Osteoblast (primary cell): ENCODE measurements around the gene MAP1LC3C. TPM values are rescaled to one million over a fixed set of nuclear protein-coding genes. Genes with fewer than 3 reads are reported as not detected.

ENCODE experiments used
- DNase-seq: peaks from one replicate; pipeline ENCODE4 v3.0.0; 2011; ENCODE audit warnings: low spot score, mixed read lengths; ENCODE audit not compliant: insufficient read length; ENCODE audit errors: missing footprints
- H2AFZ ChIP-seq: 2 replicates; pipeline ENCODE4 v1.6.0; 2011; ENCODE audit warnings: mild to moderate bottlenecking, low read length
- H3K27ac ChIP-seq: 2 replicates; pipeline ENCODE4 v1.5.1; 2011; ENCODE audit warnings: mild to moderate bottlenecking, low read depth, low read length, moderate library complexity
- H3K27me3 ChIP-seq: 2 replicates; pipeline ENCODE4 v1.6.0; 2012; ENCODE audit warnings: mild to moderate bottlenecking, control low read depth, inconsistent platforms, low read length, moderate library complexity; ENCODE audit not compliant: insufficient read depth
- H3K36me3 ChIP-seq: 2 replicates; pipeline ENCODE4 v1.5.1; 2011; ENCODE audit warnings: mild to moderate bottlenecking, low read length, control low read depth, moderate library complexity; ENCODE audit not compliant: insufficient read depth
- H3K4me1 ChIP-seq: 2 replicates; pipeline ENCODE4 v1.5.1; 2011; ENCODE audit warnings: mild to moderate bottlenecking, low read length, control low read depth, moderate library complexity; ENCODE audit not compliant: insufficient read depth
- H3K4me2 ChIP-seq: 2 replicates; pipeline ENCODE4 v1.6.0; 2011; ENCODE audit warnings: mild to moderate bottlenecking, low read length; ENCODE audit not compliant: insufficient read depth
- H3K4me3 ChIP-seq: fragments of 200-600 bp; sonication (generic); 3 replicates; pipeline ENCODE4 v1.5.1; 2012; ENCODE audit warnings: mild to moderate bottlenecking, low read length, inconsistent platforms; ENCODE audit not compliant: insufficient read depth
- H3K79me2 ChIP-seq: 2 replicates; pipeline ENCODE4 v1.6.0; 2012; ENCODE audit warnings: mild to moderate bottlenecking, low read length, control low read depth, inconsistent platforms; ENCODE audit not compliant: insufficient read depth
- H3K9me3 ChIP-seq: 2 replicates; pipeline ENCODE4 v1.5.1; 2011; ENCODE audit warnings: low read depth, low read length, control low read depth
- H4K20me1 ChIP-seq: 2 replicates; pipeline ENCODE4 v1.6.0; 2012; ENCODE audit warnings: mild to moderate bottlenecking, low read length, control low read depth; ENCODE audit not compliant: insufficient read depth
- total RNA-seq: library from RNA; depleted of rRNA; stranded (reverse); fragments of >200 nt; gene quantifications from 2 replicates; pipeline ENCODE4 v1.2.3, GENCODE V29; 2012
- TF ChIP-seq, protein P1 (sequence below): IDR thresholded peaks from 2 replicates; pipeline ENCODE4 v1.5.1; 2011; ENCODE audit warnings: mild to moderate bottlenecking, low read depth, low read length, moderate library complexity; ENCODE audit errors: extremely low read depth

Gene MAP1LC3C
- total RNA-seq, 1 donor, result under 0.01 TPM

DNA sequence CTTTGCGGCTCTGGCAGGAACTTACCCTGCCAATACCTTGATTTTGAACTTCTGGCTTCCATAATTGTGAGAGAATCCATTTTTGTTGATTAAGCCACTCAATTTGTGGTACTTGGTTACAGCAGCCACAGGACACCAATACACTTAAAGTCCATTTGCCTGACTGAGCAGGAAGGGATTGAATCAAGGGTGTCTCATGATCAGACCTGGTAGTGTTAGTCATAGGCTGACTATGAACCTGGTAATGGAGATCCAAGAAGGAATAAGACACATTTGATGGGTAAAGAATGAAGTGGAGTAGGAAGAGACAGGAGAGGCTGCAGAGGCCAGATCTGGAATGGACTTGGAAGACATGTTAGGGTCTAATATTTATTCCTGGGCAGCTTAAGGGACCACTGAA, 31.2 kb upstream of the MAP1LC3C start:
- no peaks in the 10 kb centered on the region for H3K27me3 ChIP-seq
- no peaks in the 10 kb centered on the region for H3K36me3 ChIP-seq
- no peaks in the 10 kb centered on the region for H3K4me1 ChIP-seq
- TF ChIP-seq, protein P1, sequence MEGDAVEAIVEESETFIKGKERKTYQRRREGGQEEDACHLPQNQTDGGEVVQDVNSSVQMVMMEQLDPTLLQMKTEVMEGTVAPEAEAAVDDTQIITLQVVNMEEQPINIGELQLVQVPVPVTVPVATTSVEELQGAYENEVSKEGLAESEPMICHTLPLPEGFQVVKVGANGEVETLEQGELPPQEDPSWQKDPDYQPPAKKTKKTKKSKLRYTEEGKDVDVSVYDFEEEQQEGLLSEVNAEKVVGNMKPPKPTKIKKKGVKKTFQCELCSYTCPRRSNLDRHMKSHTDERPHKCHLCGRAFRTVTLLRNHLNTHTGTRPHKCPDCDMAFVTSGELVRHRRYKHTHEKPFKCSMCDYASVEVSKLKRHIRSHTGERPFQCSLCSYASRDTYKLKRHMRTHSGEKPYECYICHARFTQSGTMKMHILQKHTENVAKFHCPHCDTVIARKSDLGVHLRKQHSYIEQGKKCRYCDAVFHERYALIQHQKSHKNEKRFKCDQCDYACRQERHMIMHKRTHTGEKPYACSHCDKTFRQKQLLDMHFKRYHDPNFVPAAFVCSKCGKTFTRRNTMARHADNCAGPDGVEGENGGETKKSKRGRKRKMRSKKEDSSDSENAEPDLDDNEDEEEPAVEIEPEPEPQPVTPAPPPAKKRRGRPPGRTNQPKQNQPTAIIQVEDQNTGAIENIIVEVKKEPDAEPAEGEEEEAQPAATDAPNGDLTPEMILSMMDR, result no peak
- no peak for DNase-seq
- no peak overlapping the region for H2AFZ ChIP-seq
- no peak overlapping the region for H3K27ac ChIP-seq
- H4K20me1 ChIP-seq, result no peaks in the 10 kb centered on the region
- no peak overlapping the region for H3K4me3 ChIP-seq
- H3K79me2 ChIP-seq, result no peaks in the 10 kb centered on the region
- H3K4me2 ChIP-seq, result no peak overlapping the region
- H3K9me3 ChIP-seq, result no peaks in the 10 kb centered on the region

DNA sequence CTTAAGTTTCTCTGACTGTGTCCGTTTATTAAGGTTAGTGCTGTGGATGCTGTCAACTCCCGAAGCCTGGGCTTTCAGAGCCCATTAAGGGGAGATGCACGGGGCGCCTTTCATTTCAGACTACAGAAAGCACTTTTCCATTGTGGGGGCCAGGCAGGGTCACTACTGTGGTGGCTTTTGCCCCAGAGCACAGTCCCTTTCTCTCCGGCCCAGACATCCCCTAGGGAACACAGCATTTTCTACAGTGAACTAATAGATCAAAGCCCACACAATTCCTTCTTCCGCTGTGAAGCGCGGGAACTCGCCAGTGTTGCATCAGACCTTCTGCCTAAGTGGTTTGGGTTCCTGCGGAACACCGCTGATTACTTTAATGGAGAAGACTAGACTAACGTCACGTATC, 26.8 kb upstream of the MAP1LC3C start:
- Histone ChIP-seq H3K79me2 (no peaks in the 10 kb centered on the region), H3K4me3 (no peak overlapping the region), H3K9me3 (no peaks in the 10 kb centered on the region), H2AFZ (no peak overlapping the region), H3K27ac (no peak overlapping the region), H4K20me1 (no peaks in the 10 kb centered on the region), H3K4me1 (no peaks in the 10 kb centered on the region), H3K27me3 (no peaks in the 10 kb centered on the region), H3K36me3 (no peaks in the 10 kb centered on the region), H3K4me2 (no peak overlapping the region)
- TF ChIP-seq, protein P1, result no peak
- no peak for DNase-seq

DNA sequence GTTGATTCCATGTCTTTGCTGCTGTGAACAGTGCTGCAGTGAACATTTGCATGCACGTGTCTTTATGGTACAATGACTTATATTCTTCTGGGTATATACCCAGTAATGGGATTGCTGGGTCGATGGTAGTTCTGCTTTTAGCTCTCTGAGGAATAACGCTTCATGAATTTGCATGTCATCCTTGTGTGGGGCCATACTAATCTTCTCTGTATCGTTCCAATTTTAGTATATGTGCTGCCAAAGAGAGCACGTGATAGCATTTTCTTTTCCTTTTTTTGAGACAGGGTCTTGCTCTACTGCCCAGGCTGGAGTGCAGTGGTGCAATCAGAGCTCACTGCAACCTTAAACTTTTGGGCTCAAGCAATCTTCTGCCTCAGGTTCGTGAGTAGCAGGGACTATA, 24.9 kb upstream of the MAP1LC3C start:
- no peak overlapping the region for H3K27ac ChIP-seq
- no peaks in the 10 kb centered on the region for H3K79me2 ChIP-seq
- no peaks in the 10 kb centered on the region for H3K4me1 ChIP-seq
- H3K4me3 ChIP-seq, result no peak overlapping the region
- H4K20me1 ChIP-seq, result no peaks in the 10 kb centered on the region
- H3K27me3 ChIP-seq, result no peaks in the 10 kb centered on the region
- no peak overlapping the region for H2AFZ ChIP-seq
- no peaks in the 10 kb centered on the region for H3K36me3 ChIP-seq
- H3K9me3 ChIP-seq, result no peaks in the 10 kb centered on the region
- H3K4me2 ChIP-seq, result no peak overlapping the region
- no peak for DNase-seq
- TF ChIP-seq, protein P1, result no peak

DNA sequence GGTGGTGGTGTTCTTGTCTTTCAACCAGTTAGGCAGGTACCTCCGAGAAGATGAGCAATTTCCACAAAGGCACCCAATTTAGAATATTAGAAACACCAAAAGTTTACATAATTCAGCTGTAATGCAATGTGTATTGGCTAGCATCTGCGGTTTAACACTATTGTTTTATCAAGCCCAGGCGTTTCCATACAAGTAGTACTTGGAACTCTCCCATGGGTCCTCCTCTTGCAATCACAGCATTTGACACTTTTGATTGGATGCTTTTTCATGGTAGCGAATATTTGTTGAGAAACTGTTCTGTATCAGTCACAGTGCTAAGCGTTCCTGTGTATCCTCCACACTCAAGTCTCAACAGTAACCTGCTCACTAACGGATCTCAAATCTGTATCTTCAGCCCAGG, 20.1 kb upstream of the MAP1LC3C start:
- no peaks in the 10 kb centered on the region for H4K20me1 ChIP-seq
- TF ChIP-seq, protein P1, result no peak
- no peaks in the 10 kb centered on the region for H3K79me2 ChIP-seq
- no peak for DNase-seq
- H3K9me3 ChIP-seq, result no peaks in the 10 kb centered on the region
- no peaks in the 10 kb centered on the region for H3K36me3 ChIP-seq
- no peak overlapping the region for H3K4me3 ChIP-seq
- H3K27me3 ChIP-seq, result no peaks in the 10 kb centered on the region
- H2AFZ ChIP-seq, result no peak overlapping the region
- H3K4me1 ChIP-seq, result no peaks in the 10 kb centered on the region
- H3K4me2 ChIP-seq, result no peak overlapping the region
- no peak overlapping the region for H3K27ac ChIP-seq
